Measurements from ENCODE around the gene DDIT3. TPM values are rescaled to one million over a fixed set of nuclear protein-coding genes. Genes with fewer than 3 reads are reported as not detected.

DDIT3 gene
- total RNA-seq, 1 donor from 2014 or later: 47.3 TPM

- DNase-seq (no peak), ATAC-seq (no peak)
- Histone ChIP-seq H3K36me3 (peaks cover 42% of the 10 kb centered on the region), H3K4me3 (peak overlapping the region; percentile 87), H3K4me1 (peaks cover 8% of the 10 kb centered on the region), H3K27me3 (no peaks in the 10 kb centered on the region), H3K27ac (no peak overlapping the region), H3K9me3 (no peaks in the 10 kb centered on the region)
- TF ChIP-seq CTCF (IDR thresholded peaks at IDR 0.05): no peak
- intact Hi-C loops (cut with DNase I): no loop called here
Measured at GRCh38 chr12:57489157-57489641, 31.1 kb downstream of the DDIT3 start.

GRCh38 chr12:57488402-57489156, 31.7 kb downstream of the DDIT3 start:
- intact Hi-C loops (cut with DNase I): no loop called here
- no peaks in the 10 kb centered on the region for H3K27me3 ChIP-seq
- H3K36me3 ChIP-seq: peaks cover 39% of the 10 kb centered on the region
- peaks cover 8% of the 10 kb centered on the region for H3K4me1 ChIP-seq
- no peak for TF ChIP-seq CTCF (IDR thresholded peaks at IDR 0.05)
- peak overlapping the region; percentile 71 for H3K27ac ChIP-seq
- no peaks in the 10 kb centered on the region for H3K9me3 ChIP-seq
- ATAC-seq (no peak), DNase-seq (no peak)
- H3K4me3 ChIP-seq: peak overlapping the region; percentile 87

- Histone ChIP-seq H3K27ac (peak within 1 kb of the TSS; percentile 71), H3K4me1 (peaks cover 8% of the 10 kb centered on the region), H3K9me3 (no peaks in the 10 kb centered on the region), H3K4me3 (peak within 1 kb of the TSS; percentile 87), H3K27me3 (no peaks in the 10 kb centered on the region), H3K36me3 (peaks cover 37% of the 10 kb centered on the region)
- ATAC-seq: peak; percentile 99
- TF ChIP-seq CTCF (IDR thresholded peaks at IDR 0.05): no peak
- intact Hi-C loops (cut with DNase I): no loop called here
- DNase-seq: peak; percentile 97
Measured at GRCh38 chr12:57487597-57488401, 32.5 kb downstream of the DDIT3 start, which contains the start of gene MARS1. Gene MARS1 (plus strand): TSS chr12:57488068. CDS start chr12:57488091, 23 bp downstream.

GRCh38 chr12:57487055-57487596, 33.2 kb downstream of the DDIT3 start:
- intact Hi-C loops (cut with DNase I): no loop called here
- Histone ChIP-seq H3K27ac (peak overlapping the region; percentile 71), H3K36me3 (peaks cover 31% of the 10 kb centered on the region), H3K9me3 (no peaks in the 10 kb centered on the region), H3K4me1 (peaks cover 8% of the 10 kb centered on the region), H3K27me3 (no peaks in the 10 kb centered on the region), H3K4me3 (peak overlapping the region; percentile 87)
- ATAC-seq (no peak), DNase-seq (no peak)
- TF ChIP-seq CTCF (IDR thresholded peaks at IDR 0.05): no peak

- no peak for TF ChIP-seq CTCF (IDR thresholded peaks at IDR 0.05)
- H3K36me3 ChIP-seq: peaks cover 17% of the 10 kb centered on the region
- intact Hi-C loops (cut with DNase I): no loop called here
- no peak overlapping the region for H3K4me3 ChIP-seq
- H3K9me3 ChIP-seq: no peaks in the 10 kb centered on the region
- no peak for ATAC-seq
- H3K27me3 ChIP-seq: no peaks in the 10 kb centered on the region
- H3K4me1 ChIP-seq: peaks cover 8% of the 10 kb centered on the region
- no peak overlapping the region for H3K27ac ChIP-seq
- no peak for DNase-seq
Measured at GRCh38 chr12:57485695-57486094, 34.6 kb downstream of the DDIT3 start.

Data from upper lobe of right lung (tissue), 1 donor.